GM12874 (cell line): ENCODE data around the gene ANKRD33B.

ENCODE experiments used
- TF ChIP-seq, protein P1 (sequence below): IDR thresholded peaks from 2 replicates; pipeline ENCODE4 v1.5.1; 2011; ENCODE audit warnings: low read depth, mild to moderate bottlenecking, control low read depth, low read length, moderate library complexity; ENCODE audit not compliant: insufficient read depth

Gene ANKRD33B

DNA sequence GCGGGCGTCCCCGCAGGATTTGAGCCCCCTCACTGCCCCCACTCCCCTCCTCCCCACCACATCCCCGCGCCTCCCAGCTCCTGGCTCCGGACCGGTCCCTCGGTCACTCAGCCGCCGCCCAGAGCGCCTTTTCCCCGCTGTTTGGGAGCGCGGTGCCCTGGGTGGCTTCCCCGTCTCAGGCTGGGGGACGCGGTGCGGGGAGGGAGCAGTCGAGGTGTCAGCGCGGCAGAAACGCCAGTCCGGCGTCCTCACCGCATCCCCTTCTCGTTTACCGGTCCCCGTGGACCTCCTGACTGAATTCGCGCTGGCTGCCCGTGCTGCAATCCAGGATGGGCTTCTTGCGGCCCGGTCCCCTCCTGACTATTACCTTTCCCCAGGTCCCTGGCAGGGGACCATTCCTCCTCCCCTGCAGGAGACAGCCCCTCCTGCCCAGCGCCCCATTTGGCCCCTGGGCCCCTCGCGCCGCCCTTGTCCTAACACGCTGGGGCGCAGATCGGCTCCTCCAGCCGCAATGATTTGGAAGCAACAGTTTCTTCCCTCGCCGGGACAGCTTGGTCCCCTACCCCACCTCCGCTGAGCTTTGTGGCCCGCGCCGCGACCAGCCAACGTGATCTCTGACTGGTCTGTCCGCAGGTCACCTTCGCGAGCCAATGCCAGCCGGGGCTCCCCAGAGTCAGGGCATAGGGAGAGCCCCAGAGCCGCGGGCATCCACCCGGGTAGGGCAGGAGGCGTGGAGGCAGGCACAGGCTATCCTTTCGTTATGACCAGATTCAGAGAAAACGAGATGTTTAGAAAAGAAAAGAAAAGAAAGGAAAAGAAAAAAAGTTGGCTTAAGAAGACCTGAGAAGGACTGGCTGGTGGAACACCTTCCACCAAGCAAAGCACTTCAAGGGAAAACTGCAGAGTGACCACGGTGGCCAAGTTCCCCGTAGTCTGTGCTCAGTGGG is 1.2 kb downstream of the ANKRD33B start:
- TF ChIP-seq, protein P1, sequence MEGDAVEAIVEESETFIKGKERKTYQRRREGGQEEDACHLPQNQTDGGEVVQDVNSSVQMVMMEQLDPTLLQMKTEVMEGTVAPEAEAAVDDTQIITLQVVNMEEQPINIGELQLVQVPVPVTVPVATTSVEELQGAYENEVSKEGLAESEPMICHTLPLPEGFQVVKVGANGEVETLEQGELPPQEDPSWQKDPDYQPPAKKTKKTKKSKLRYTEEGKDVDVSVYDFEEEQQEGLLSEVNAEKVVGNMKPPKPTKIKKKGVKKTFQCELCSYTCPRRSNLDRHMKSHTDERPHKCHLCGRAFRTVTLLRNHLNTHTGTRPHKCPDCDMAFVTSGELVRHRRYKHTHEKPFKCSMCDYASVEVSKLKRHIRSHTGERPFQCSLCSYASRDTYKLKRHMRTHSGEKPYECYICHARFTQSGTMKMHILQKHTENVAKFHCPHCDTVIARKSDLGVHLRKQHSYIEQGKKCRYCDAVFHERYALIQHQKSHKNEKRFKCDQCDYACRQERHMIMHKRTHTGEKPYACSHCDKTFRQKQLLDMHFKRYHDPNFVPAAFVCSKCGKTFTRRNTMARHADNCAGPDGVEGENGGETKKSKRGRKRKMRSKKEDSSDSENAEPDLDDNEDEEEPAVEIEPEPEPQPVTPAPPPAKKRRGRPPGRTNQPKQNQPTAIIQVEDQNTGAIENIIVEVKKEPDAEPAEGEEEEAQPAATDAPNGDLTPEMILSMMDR, result no peak

DNA sequence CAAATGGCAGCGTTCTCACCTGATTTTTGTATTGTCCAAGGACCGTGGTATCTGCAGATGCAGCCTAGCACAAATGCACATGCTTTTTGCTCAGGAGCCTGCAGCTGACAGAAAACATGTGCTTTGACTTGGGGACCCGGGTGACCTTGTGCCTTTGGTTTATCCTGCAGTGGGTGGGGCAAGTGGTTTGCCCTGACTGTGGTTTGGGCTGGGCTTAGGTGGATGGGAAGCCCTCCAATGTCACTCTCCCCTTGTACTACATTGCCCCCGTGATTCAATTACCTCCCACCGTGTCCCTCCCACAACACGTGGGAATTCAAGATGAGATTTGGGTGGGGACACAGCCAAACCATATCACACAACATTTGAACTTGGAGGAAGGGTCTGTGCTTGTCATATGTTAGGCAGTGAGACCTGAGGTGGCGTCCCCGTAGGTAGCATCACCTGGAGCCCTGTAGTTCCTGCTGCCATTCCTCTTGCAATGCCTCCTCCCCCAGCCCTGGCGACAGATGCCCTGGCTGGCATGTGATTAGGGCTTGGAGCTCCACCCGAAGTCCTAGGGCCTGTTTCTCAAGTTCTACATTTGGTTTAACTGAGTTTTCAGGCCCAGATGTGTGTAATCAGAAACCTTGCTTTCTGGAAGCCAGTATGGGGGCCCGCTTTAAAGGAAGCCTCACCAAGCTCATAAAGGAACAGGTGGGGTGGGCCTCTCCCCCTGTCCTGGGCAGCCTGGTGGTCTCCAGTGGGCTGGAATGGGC is 2.1 kb downstream of the ANKRD33B start:
- TF ChIP-seq, protein P1, result no peak

DNA sequence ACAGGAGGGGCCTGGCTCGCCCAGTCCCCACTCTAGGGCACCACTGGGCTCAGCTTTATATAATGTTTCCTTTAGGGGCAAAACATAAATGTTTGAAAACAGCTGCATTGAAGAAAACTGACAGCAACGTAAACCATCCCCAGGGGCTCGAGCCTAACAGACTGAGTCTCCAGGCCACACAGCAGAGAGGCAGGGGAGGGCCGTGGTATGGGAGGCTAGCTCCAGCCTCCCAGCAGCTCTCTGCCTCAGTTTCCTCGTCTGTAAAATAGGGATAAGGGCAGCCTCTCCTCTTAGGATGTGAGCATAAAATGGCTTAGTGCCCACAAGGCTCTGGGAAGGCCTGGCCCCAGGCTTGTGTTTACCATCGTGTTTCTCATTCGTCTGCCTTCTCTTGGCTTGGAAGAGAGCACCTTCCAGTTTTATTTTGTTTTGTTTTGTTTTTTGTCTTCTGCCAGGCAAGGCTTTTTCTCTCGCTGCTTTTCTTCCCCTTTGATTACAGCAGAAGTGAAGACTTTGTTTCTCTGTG is 2.7 kb downstream of the ANKRD33B start:
- TF ChIP-seq, protein P1, result no peak

DNA sequence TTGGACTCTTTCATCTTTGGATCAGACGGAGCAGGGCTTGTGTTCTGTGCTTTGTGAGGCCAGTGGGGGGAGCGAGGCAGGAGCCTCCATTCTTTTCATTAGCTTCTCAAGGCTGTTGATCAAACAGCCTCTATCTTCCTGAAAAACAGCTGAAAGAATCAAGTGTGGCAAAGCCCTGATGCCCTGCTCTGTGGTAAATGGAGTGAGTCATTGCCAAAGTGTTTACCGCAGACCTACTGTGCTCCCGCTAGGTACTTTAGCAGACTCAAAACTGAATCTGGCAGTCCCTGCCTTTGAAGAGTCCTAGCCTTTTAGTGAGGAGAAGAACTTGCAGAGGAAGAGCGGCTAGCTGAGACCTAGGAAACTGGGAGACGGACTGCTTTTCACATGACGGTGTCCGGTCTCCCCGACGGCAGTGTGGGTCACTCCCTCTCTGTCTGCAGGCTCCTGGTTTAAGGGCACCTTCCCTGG is 3.3 kb downstream of the ANKRD33B start:
- TF ChIP-seq, protein P1, result no peak

DNA sequence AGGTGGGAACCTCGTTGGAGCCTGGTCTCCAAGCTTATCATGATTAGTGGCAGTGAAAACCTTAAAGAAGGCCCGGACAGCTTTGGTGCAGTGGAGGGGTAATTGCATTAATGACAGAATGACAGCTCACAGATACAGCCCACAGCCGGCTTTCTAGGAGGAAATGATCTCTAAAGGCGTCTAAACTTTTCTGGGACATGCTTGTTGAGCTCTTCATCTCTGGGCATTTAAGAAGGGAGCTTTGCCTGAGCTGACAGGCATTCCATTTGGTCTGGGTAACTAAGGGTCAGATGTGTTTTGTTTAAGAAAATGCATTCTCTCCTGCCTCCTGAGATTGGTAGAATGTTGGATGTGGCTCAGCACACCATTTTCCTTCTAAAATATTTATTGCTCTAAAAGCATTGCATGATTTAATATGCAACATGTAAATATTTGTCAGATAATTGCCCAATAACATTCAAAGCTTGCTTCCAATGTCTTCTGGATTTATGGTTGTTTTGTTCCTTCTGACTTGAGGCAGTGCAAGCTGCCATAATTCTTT is 4.0 kb downstream of the ANKRD33B start:
- TF ChIP-seq, protein P1, result no peak

DNA sequence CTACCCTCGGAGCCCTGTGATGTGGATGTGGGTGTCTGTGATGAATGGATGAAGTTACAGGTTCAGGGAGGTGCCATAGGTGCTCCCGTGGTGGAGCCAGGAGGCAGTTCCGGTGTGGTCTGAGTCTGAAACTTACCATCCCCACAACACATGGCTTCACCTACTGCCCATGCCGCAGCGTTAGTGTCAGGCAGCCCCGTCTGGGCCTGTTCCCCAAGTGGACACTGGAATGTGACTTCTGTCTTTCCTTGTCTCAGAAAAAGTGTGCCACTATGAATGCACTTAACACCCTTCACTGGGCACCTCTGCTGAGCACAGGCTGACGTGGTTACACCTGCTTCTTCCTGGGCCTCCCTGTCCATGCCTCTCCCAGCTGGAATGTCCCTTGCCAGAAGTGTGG is 8.6 kb downstream of the ANKRD33B start:
- TF ChIP-seq, protein P1, result no peak
